GM12801 (cell line): ENCODE measurements around the gene PIAS1.

Source experiments
- CTCF ChIP-seq: IDR thresholded peaks from one replicate; pipeline ENCODE4 v1.5.1; 2011; ENCODE audit warnings: control low read depth; ENCODE audit not compliant: insufficient read length; ENCODE audit errors: extremely low read depth

PIAS1 gene

GRCh38 chr15:68130851-68131250 lies 76.7 kb downstream of the PIAS1 start:
- no peak for TF ChIP-seq CTCF

GRCh38 chr15:68137096-68137495 lies 83.0 kb downstream of the PIAS1 start:
- no peak for TF ChIP-seq CTCF

GRCh38 chr15:68143129-68143528 lies 89.0 kb downstream of the PIAS1 start:
- TF ChIP-seq CTCF = no peak

- TF ChIP-seq CTCF = no peak
Observed at GRCh38 chr15:68143785-68144184, 89.7 kb downstream of the PIAS1 start.

GRCh38 chr15:68145706-68146105 lies 91.6 kb downstream of the PIAS1 start:
- no peak for TF ChIP-seq CTCF

GRCh38 chr15:68148039-68148438 lies 93.9 kb downstream of the PIAS1 start:
- no peak for TF ChIP-seq CTCF

- no peak for TF ChIP-seq CTCF
Observed at GRCh38 chr15:68149059-68149458, 94.9 kb downstream of the PIAS1 start.

- TF ChIP-seq CTCF = no peak
Observed at GRCh38 chr15:68150187-68150586, 96.1 kb downstream of the PIAS1 start.
